SK-N-SH treated with all-trans-retinoic acid at 6 μM for 48 hours (cell line): ENCODE data around the gene HEATR1.

Experiments used
- ATAC-seq: fragments of 200-7000 bp; cut with Tn5 transposase; 3 replicates; pipeline ENCODE4 v1.9.1; 2020; ENCODE audit warnings: mild to moderate bottlenecking, moderate library complexity
- ARNTL ChIP-seq: fragments of 450-650 bp; formaldehyde crosslinking; IDR thresholded peaks from 2 replicates; pipeline ENCODE4 v1.5.0; 2020; ENCODE audit warnings: low read depth, mild to moderate bottlenecking, moderate library complexity, borderline replicate concordance
- BACH2 ChIP-seq: fragments of 250-450 bp; sonication (Bioruptor Pico); IDR thresholded peaks from 2 replicates; pipeline ENCODE4 v1.9.0; 2021; ENCODE audit warnings: mild to moderate bottlenecking, borderline replicate concordance
- CREB5 ChIP-seq: fragments of 250-450 bp; sonication (Bioruptor Pico); IDR thresholded peaks from 2 replicates; pipeline ENCODE4 v1.5.1; 2020; ENCODE audit warnings: low read depth, mild to moderate bottlenecking, moderate library complexity
- CSDC2 ChIP-seq: fragments of 250-450 bp; sonication (Bioruptor Pico); IDR thresholded peaks from 2 replicates; pipeline ENCODE4 v1.5.0; 2020; ENCODE audit warnings: mild to moderate bottlenecking, moderate library complexity
- CSRNP3 ChIP-seq: fragments of 250-450 bp; sonication (Bioruptor Pico); IDR thresholded peaks from 2 replicates; pipeline ENCODE4 v1.5.1; 2021; ENCODE audit warnings: mild to moderate bottlenecking, moderate library complexity
- ESRRG ChIP-seq: fragments of 250-450 bp; sonication (Bioruptor Pico); IDR thresholded peaks from 2 replicates; pipeline ENCODE4 v1.6.1; 2021; ENCODE audit warnings: mild to moderate bottlenecking
- GLIS3 ChIP-seq: fragments of 250-450 bp; sonication (Bioruptor Pico); IDR thresholded peaks from 2 replicates; pipeline ENCODE4 v1.5.0; 2020; ENCODE audit warnings: mild to moderate bottlenecking, moderate library complexity
- ISL1 ChIP-seq: fragments of 250-450 bp; sonication (Bioruptor Pico); IDR thresholded peaks from 2 replicates; pipeline ENCODE4 v2.1.2; 2022; ENCODE audit warnings: mild to moderate bottlenecking, moderate library complexity
- OSR1 ChIP-seq: fragments of 250-450 bp; sonication (Bioruptor Pico); IDR thresholded peaks from 2 replicates; pipeline ENCODE4 v1.8.0; 2022; ENCODE audit warnings: moderate library complexity, mild to moderate bottlenecking, inconsistent platforms
- PATZ1 ChIP-seq: fragments of 250-450 bp; sonication (Bioruptor Pico); IDR thresholded peaks from 2 replicates; pipeline ENCODE4 v1.8.0; 2020; ENCODE audit warnings: mild to moderate bottlenecking, moderate library complexity, borderline replicate concordance
- POU6F1 ChIP-seq: fragments of 250-450 bp; sonication (Bioruptor Pico); IDR thresholded peaks from 2 replicates; pipeline ENCODE4 v1.8.0; 2021; ENCODE audit warnings: low read depth, mild to moderate bottlenecking, moderate library complexity, borderline replicate concordance
- PPARA ChIP-seq: fragments of 250-450 bp; sonication (Bioruptor Pico); IDR thresholded peaks from 2 replicates; pipeline ENCODE4 v1.5.0; 2020; ENCODE audit warnings: mild to moderate bottlenecking, borderline replicate concordance
- RARB ChIP-seq: fragments of 250-450 bp; sonication (Bioruptor Pico); IDR thresholded peaks from 2 replicates; pipeline ENCODE4 v1.8.0; 2021; ENCODE audit warnings: mild to moderate bottlenecking, moderate library complexity
- SNAI2 ChIP-seq: fragments of 250-450 bp; sonication (Bioruptor Pico); IDR thresholded peaks from 2 replicates; pipeline ENCODE4 v1.5.0; 2020; ENCODE audit warnings: mild to moderate bottlenecking, moderate library complexity
- TCF4 ChIP-seq: fragments of 250-450 bp; sonication (Bioruptor Pico); IDR thresholded peaks from 2 replicates; pipeline ENCODE4 v1.8.0; 2021; ENCODE audit warnings: mild to moderate bottlenecking, moderate library complexity, borderline replicate concordance
- TOX ChIP-seq: fragments of 250-450 bp; sonication (Bioruptor Pico); IDR thresholded peaks from 2 replicates; pipeline ENCODE4 v1.8.0; 2021; ENCODE audit warnings: mild to moderate bottlenecking, moderate library complexity, borderline replicate concordance
- ZFP3 ChIP-seq: fragments of 250-450 bp; sonication (Bioruptor Pico); IDR thresholded peaks from 2 replicates; pipeline ENCODE4 v1.5.0; 2020; ENCODE audit warnings: mild to moderate bottlenecking, moderate library complexity
- ZFP30 ChIP-seq: fragments of 450-650 bp; formaldehyde crosslinking; IDR thresholded peaks from 2 replicates; pipeline ENCODE4 v1.5.0; 2022; ENCODE audit warnings: mild to moderate bottlenecking, moderate library complexity
- ZNF565 ChIP-seq: fragments of 450-650 bp; formaldehyde crosslinking; conservative IDR thresholded peaks from 2 replicates; pipeline ENCODE4 v1.5.0; 2020; ENCODE audit warnings: low read depth, mild to moderate bottlenecking, moderate library complexity
- ZNF70 ChIP-seq: fragments of 450-650 bp; formaldehyde crosslinking; IDR thresholded peaks from 2 replicates; pipeline ENCODE4 v1.5.0; 2020; ENCODE audit warnings: mild to moderate bottlenecking, moderate library complexity
- ZNF8 ChIP-seq: fragments of 450-650 bp; formaldehyde crosslinking; IDR thresholded peaks from 2 replicates; pipeline ENCODE4 v1.5.0; 2020; ENCODE audit warnings: mild to moderate bottlenecking, moderate library complexity

The HEATR1 gene

GRCh38 chr1:236622407-236622806 lies 18.1 kb upstream of the HEATR1 start:
- TF ChIP-seq POU6F1 (CRISPR knock-in tag) (no peak), ZFP3 (CRISPR knock-in tag) (no peak), ZFP30 (CRISPR knock-in tag) (no peak), ARNTL (CRISPR knock-in tag) (no peak), RARB (no peak), BACH2 (no peak), ZNF70 (CRISPR knock-in tag) (no peak), TOX (CRISPR knock-in tag) (no peak), GLIS3 (CRISPR knock-in tag) (no peak), ESRRG (CRISPR knock-in tag) (no peak)
- no peak for ATAC-seq

GRCh38 chr1:236619398-236619797 lies 15.1 kb upstream of the HEATR1 start:
- ATAC-seq: no peak
- TF ChIP-seq RARB (no peak), PATZ1 (no peak), ZNF8 (CRISPR knock-in tag) (no peak), ARNTL (CRISPR knock-in tag) (no peak), TCF4 (no peak), SNAI2 (CRISPR knock-in tag) (no peak), GLIS3 (CRISPR knock-in tag) (no peak), ZNF565 (CRISPR knock-in tag) (no peak), OSR1 (CRISPR knock-in tag) (no peak), PPARA (CRISPR knock-in tag) (no peak), CSDC2 (CRISPR knock-in tag) (no peak), ISL1 (no peak), POU6F1 (CRISPR knock-in tag) (no peak)
- TF ChIP-seq, all 23 proteins: peak for 0

- no peak for ATAC-seq
- TF ChIP-seq ESRRG (CRISPR knock-in tag) (no peak), CREB5 (CRISPR knock-in tag) (no peak), ZNF8 (CRISPR knock-in tag) (no peak), ISL1 (no peak)
Observed at GRCh38 chr1:236618507-236618906, 14.2 kb upstream of the HEATR1 start.

GRCh38 chr1:236615399-236616148 lies 11.3 kb upstream of the HEATR1 start:
- ATAC-seq: no peak
- TF ChIP-seq POU6F1 (CRISPR knock-in tag) (no peak), ESRRG (CRISPR knock-in tag) (no peak), ARNTL (CRISPR knock-in tag) (no peak), CSRNP3 (CRISPR knock-in tag) (no peak), TCF4 (no peak), PPARA (CRISPR knock-in tag) (no peak), GLIS3 (CRISPR knock-in tag) (no peak), ZNF8 (CRISPR knock-in tag) (no peak), CSDC2 (CRISPR knock-in tag) (no peak)
